Activated CD4-positive, CD25-positive, alpha-beta regulatory T cell (primary cell): ENCODE measurements around the gene TOP1.
"Not testable (repeated sequence)": the region's sequence is repeated elsewhere in the genome, so short reads cannot be mapped to it uniquely, and the experiment has no call there.

Source experiments
- DNase-seq, 4 experiments: peaks; one replicate each; lab custom pipeline; 2025; lab: John Stamatoyannopoulos, UW

Gene TOP1

DNA sequence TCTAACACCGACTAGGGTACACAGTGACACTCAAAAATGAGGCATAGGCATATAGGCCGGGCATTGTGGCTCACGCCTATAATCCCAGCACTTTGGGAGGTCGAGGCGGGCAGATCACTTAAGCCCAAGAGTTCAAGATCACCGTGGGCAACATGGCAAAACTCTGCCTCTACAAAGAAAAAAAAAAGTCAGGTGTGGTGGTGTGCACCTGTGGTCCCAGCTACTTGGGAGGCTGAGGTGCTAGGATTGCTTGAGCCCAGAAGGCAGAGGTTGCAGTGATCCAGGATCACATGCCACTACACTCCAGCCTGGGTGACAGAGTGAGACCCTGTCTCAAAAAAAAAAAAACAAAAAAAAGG is 24.7 kb upstream of the TOP1 start:
- DNase-seq: not testable (repeated sequence)

DNA sequence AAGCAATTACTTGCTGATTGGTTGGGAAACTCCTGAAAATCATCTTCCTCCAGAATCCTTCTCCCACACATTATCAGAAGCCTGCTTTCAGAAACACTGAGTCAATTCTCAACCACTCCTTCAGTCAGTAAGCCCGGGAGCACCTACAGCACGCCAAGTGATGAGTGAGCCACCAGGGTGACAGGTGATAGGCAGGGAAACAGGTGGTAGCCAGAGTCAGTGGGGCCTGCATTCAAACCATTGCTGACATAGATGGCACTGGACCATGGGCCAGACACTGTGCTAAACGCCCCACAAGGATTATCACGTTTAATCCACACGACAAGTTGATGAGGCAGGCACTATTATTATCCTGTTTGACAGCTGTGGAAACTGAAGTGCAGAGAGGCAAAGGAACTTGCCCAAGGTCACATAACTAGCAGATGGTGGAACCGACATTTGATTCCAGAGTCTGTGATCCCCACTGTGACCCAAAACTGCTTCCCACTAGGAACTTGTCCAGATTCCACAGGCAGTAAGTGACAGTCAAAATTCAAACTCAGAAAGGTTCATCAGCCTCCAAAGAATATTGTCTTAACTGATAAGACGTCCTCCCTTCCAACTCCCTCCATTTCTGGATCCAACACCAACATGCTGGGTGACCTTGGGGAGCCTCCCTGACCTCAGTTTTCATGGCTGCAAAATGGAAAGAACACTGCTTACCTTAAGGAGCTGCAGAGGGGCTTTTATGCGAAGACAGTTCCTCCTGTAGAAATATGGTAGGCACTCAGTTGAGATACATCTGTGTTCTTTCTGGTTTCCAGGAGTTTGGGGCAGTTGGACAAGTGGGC is 23.9 kb upstream of the TOP1 start:
- no peak for DNase-seq

DNA sequence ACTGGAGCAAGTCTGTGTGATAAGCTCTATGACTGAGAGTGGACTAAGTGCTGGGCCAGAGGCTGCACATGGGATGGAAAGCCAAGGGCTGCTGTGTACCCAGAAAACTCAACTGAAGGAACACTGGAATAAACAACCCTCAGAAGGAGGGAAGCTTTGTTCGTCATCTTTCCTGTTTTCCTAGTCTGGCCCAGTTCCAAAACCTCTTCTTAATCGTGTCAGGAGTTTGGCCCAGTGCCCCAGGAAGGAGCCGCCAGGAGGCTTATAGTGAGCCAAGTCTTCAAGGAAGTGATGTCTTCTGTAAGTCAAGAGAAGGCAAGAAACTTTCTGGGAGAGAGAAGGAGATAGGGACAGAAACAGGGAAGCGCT is 23.3 kb upstream of the TOP1 start:
- DNase-seq: no peak

DNA sequence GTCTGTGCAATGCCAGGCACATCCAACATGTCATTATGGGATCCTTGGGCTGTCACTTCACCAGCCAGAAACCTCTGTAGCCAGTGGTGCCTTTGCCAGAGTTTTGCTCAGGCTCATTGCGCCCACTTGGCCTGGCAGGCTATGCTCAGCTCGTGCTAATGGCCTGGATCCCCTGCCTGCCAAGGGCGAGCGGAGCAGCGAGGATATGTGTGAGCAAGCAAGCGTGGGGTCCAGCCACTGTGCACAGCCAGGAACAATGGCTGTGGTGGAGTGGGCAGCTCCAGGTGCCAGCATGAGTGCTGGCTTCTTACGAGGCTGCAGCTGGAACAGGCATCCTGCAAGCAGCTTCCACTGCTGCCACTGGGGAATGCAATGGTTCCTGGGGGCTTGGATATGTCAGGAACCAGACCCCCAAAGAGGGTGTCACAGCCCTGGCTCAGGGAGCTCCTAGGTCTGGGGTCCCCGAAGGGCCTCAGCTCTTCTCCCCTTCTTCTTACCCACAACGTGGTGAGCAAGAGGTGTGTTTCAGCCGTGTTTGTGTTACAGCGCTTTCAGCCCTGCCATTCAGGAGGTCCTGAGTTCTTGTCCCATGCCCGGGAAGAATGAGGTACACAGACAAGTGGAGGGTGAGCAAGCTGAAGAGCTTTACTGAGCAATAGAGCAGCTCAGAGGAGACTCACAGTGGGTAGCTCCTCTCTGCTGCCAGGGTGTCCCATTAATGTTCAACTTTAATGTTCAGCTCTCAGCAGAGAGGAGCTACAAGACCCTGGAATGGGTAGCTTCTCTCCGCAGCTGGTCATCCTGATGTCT is 22.3 kb upstream of the TOP1 start:
- DNase-seq: no peak

DNA sequence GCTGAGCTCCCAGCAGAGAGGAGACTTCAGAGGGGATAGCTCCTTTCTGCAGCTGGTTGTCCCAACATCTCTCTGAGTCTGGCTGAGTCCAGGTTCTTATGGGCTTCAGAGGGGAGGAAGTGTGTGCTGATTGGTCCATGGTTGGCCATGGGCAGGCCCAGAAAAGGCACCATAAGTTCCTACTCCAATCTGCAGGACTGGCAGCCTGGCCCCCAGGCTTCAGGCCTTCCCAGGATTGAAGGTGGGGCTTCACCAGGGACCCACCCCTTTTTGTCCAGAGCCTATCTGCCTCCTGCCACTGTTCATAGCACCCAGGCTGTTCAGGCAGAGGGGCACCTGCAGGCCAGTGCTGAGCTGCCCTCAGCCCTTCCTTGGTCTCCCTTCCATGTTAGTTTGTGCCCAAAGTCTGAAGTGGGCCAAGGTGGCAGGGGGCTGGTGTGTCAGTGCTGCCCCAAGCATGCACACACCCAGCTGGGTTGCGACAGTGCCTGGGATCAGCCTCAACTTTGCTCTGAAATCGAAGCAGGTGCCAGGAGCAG is 21.6 kb upstream of the TOP1 start:
- DNase-seq: no peak

DNA sequence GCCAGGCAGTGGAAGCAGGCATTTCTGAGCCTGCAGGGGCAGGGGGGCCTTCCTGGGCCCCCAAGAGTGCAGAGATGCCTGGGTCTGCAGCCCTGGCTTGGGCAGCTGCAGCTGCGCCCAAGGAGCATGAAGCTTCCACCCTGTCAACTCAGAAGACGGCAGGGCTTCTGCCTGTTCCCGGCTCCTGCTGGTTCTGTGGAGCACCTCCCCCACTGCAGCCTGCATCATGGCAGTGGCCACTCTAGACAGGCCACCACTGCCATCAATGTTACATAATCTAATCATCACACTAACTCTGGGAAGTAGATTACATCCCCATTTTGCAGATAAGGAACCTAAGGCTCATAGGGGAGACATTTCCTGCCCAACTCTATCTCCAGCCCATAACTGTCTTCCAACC is 21.1 kb upstream of the TOP1 start:
- DNase-seq: no peak

DNA sequence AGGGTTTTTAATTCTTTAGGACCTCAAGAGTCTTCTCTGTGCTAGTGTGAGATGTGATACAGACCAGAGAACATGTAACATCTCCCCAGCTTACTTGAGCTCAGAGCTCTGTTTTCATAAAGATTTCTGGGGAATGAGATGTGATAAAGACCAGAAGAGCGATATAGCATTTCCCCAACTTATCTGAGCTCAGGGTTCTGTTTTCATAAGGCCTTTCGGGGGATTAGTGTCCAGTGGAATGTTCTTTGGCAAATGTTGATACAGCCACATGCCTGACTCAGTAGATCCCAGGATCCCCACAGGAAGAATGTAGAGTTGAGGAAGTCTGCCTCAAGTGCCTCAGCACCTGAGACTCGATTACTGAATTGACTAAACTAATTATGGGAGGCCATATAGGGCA is 18.7 kb upstream of the TOP1 start:
- DNase-seq: no peak

DNA sequence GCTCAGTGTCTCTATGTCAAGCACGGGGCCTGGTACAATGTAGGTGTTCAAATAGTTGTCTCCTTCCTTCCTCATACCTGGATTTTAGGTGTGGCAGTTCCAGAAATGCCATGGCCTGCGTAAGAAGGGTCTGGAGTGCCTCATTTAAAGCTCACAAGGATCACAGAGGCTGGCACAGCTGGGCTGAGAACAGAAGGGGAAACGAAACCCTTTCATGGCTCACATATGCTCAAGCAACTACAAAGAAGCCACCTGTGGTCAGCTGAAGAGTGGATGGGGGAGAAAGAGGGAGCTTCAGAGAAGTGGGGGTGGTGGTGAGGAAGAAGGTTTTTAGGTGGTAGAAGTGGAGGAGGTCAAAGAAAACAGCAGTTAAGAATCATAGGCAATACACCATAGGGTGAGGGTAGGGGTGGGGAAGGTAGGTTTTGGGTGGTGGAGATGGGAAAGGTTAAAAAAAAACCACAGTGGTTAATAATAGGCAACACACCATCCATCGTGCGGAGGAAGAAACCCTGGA is 17.0 kb upstream of the TOP1 start:
- DNase-seq: no peak

DNA sequence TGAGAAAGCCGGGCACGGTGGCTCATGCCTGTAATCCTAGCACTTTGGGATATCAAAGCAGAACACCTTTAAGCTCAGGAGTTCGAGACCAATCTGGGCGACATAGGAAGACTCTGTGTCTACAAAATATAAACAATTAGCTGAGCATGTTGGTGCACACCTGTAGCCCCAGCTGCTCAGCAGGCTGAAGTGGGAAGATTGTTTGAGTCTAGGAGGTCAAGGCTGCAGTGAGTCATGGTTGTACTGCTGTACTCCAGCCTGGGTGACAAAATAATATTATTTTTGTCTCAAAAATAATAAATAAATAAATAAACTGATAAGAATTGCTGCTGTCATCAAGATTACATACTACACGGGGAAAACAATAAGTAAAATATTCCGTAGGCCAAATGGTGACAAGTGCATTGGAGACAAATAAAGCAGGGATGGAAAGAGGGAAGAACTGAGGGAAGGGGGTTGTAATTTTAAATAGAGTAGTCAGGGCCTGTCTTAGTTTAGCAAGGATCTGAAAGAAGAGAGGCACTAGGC is 14.0 kb upstream of the TOP1 start:
- DNase-seq: no peak

DNA sequence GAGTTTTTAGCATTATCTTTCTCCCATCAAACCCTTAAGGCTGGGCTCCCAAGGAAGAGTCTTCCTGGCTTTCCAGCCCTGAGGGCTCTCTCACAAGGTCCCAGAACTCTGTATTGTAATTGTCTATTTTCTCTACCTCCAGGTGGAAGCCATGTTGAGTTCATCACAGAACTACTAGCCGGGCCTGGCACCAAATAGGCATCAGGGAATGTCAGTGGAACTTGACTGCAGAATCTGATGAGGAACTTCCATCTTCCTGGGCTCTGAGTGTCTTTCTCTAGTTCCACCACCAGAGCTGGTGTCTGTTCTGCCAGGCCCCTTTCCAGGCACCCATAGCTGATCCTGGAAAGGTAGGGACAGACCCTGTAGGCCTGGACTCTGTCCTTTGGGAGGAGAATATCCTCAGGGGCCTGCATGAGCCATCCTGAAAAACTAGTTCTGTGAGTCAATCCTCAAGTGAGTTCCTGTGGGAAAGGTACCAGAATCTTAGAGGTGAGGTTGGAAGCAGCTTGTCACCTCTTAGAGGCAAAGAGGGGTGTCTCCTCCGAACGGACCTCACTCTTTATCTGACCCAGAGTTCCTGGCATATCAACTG is 11.1 kb upstream of the TOP1 start:
- DNase-seq: no peak

DNA sequence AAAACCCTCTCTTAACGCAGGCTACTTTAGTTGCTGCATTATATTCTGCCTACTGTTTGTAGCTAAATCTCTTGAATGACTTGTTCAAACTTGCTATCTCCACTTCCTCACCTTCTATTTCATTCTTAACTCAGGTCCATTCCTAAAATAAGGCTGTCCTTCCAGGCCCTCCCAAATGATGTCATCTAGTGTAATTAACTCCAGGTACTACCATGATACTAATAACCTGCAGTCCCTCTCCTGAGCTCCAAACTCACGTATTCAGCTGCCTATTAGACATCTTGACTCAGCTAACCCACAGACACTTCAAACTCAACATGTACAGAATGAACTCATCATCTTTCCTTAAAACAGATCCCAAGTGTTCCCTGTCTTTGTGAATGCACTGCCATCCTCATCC is 10.5 kb upstream of the TOP1 start:
- no peak for DNase-seq

DNA sequence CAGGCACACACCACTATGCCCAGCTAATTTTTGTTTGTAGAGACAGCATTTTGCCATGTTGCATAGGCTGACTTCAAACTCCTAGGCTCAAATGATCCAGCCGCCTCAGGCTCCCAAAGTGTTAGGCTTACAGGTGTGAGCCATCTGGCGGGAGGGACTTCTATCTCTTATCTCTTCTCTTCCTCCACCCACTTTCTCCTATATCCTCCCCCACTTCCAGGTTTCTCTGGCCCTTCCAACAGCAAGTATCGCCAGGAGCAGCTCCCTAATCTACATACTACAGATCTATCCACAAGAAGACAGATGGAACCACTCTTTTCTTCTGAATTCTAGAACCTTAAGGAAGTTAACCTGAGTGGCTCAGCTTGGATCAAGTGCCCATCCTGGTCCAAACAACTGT is 5.1 kb upstream of the TOP1 start:
- DNase-seq: no peak

DNA sequence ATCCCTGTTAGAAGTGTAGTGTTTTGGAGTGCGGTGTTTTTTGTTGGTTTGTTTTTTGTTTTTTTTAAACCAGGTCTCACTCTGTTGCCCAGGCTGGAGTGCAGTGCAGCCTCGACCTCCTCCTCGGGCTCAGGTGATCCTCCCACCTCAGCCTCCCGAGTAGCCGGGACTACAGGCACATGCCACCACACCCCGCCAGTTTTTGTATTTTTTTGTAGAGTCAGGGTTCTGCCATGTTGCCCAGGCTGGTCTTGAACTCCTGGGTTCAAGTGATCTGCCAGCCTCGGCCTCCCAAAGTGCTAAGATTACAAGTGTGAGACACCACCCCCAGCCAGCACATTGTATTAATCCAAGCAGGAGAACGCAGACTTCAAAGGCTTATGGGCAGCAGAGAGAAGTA is 1.3 kb upstream of the TOP1 start:
- DNase-seq: no peak

DNA sequence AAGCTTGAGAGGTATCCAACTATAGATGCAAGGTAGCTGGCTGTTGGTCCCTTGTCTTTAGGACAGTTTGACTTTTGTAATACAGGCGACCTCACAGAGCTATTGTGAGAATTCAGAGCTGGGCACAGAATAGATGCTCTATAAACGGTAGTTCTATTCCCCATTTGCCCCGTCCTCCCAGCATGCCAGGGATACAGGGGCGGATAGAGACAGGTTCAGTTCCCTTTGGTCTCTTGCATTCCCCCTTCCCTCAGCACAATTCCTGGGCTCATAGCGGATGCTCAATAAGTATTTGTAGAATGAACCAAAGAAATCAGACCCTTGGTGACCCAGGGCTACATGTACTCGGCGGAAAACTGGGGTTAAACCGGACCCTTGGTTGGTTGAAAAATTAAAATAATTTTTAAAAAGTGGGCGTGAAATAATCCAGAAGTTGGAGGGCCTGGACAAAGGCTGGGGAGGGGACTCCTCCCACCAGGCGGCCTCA is 707 bp upstream of the TOP1 start:
- DNase-seq: no peak

DNA sequence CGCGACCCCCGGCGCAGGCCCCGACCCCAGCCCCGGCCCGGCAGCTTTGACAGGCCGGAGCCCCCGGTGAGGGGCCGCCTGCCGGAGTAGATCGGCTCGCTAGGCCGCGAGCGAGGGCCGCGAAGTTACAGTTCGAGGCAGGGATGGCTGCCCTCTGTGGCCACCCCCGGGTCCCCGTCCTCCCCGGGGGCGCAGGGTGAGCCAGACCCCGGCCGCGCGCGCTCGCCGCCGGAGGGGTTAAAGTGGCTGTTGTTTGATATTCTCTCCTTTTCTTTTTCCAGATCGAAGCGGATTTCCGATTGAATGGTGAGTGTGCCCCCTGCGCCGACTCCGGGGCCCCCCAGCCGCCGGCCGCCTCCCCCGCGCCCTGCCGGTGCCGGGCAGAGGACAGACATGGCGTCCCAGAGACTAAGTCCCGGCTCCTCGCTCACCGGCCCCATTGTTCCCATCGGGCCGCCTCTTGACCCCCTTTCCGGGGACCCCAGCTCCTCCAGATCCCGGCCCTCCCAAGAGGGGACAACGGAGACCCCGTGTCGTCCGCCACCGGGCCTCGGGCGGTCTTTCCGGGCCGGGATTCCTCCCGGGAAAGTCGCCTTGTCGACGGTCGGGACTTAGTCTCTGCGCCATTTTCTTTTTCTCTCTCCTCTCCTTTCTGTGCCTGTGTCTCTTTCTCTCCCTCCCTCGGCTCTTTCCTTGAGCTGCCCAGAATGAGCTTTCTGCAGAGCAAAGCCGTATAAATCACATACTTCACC is 704 bp downstream of the TOP1 start:
- DNase-seq: no peak

DNA sequence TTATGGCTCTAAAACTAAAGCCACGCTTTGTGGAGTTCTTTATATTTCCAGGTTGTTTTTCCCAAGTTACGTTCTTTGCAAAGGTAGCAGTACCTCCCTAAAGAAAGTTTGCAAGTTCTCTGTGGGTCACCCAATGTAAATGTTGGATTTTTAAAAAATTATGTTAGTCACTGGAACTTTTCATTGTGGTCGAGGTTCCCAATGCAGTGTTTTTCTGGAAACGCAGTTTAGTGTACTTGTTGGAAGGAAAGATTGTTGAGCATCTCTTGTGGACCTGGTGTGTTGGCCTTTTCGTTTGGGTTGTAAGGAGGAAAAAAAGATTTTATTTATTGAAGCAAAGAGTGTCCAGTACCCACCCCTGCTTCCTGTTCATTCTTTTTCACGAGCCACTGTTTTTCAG is 1.4 kb downstream of the TOP1 start:
- no peak for DNase-seq

DNA sequence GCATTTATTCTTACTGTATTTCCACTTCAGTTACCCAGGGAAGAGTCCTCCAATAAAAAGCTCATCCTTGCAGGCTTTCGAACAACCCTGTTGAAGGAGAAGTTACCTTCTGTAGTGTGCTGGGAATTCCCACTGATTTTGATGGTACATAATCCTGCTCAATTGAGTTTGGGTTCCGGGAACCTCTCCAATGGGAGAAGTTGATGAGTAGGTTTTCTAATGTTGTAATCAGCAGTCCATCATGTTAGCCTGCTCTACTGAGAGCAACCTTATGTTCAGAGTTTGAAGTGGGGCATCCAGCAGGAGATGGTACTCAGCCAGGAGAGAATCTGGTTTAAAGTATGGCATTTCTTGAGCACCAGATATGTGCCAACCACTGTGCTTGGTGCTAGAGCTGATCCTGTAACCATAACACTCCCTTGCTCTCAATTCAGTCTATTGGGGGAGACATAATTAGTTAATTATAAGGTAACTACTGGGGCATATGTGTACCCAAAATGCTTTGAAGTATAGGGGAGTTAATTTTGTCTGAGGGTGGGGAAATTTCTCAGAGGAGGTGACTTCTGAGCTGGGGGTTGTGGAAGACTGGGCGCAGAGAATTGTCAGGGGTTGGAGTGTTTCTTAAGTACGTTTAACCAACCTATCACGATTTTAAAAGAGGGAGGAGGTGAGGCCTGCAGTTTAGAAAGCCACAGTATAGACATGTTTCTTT is 2.1 kb downstream of the TOP1 start:
- no peak for DNase-seq

DNA sequence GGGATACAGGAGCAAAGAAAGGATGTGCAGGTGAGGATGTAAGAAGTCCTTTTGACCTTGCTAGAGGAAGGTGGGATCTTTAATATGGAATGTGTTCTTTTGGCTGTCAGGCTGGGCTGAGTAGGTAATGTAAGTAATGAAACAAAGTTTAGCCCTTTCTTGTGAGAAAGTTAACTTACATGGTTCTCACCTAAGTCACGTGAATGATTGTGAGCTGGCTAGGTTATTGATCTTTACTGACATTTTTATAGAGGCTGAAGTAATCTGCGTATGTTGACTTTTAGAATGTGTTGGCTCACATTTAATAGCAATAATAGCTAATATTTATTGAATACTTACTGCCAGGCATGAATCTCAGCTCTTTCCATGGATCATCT is 2.6 kb downstream of the TOP1 start:
- no peak for DNase-seq

DNA sequence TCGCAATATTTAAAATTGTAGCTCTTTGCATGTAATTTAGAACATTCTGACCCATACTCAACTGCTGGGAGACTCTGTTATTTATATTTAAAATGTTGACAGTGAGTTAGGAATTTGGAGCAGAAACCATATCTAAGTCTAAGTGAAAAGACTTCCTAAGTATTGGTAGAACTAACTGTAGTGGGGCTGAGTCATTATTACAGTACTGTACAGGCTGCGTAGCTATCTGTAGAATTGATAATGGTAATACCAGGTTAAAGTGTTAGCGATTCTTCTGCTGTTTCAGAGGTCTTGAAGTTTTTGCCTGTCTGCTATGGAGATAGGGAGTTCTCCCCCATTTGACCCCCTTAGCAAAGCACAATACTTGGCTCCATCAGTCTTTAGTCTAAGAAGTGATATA is 3.6 kb downstream of the TOP1 start:
- DNase-seq: no peak

DNA sequence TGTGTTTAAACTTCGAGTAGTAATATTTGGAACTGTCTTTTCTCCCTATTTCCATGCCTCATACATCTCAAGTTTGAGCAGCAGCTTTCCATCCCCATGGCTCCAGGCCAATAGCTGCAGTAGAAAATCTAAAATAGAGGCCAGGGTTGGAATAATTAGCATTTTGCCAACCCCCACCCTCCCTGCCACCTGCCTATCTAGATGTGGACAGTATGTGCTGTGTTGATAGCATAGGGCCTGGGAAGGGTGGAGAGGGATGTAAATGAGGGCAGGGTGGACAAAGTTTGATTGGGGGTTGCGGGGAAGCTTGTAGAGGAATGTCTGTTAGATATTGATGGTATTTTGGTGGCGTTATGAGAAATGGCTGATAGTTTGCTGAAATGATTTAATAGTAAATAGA is 5.6 kb downstream of the TOP1 start:
- DNase-seq: no peak

DNA sequence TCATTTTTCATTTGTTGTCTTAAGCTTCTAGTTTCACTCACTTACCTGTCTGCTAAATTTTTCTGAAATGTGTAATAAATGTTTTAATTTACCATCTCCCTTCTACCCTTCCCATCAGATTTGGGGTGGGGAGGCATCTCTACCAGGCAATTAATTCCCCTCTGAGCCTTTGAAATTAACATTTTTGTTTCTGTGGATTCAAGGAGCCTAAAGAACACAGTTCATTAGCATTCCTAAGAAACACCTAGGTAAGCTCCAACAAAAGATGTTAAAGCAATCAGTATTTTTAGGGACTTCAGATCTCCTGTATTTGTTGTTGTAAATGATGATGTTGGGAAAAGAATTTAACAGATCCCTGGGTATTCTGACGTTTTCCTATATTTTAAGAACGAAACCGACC is 6.6 kb downstream of the TOP1 start:
- no peak for DNase-seq
